Stimulated activated naive CD4-positive, alpha-beta T cell treated with Interleukin-2 at 50 U/mL for 16 hours (primary cell): ENCODE data around the gene CFAP161.
"Not testable (repeated sequence)": the region's sequence is repeated elsewhere in the genome, so short reads cannot be mapped to it uniquely, and the experiment has no call there.

Source experiments
- DNase-seq: peaks from one replicate; lab custom pipeline; 2025; lab: John Stamatoyannopoulos, UW

CFAP161 gene

DNA sequence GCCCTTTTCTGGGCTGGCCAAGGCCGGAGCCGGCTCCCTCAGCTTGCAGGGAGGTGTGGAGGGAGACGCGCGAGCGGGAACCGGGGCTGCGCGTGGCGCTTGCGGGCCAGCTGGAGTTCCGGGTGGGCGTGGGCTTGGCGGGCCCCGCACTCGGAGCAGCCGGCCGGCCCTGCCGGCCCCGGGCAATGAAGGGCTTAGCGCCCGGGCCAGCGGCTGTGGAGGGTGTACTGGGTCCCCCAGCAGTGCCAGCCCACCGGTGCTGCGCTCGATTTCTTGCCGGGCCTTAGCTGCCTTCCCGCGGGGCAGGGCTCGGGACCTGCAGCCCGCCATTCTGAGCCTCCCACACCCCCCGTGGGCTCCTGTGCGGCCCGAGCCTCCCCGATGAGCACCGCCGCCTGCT, 24.5 kb downstream of the CFAP161 start:
- not testable (repeated sequence) for DNase-seq

DNA sequence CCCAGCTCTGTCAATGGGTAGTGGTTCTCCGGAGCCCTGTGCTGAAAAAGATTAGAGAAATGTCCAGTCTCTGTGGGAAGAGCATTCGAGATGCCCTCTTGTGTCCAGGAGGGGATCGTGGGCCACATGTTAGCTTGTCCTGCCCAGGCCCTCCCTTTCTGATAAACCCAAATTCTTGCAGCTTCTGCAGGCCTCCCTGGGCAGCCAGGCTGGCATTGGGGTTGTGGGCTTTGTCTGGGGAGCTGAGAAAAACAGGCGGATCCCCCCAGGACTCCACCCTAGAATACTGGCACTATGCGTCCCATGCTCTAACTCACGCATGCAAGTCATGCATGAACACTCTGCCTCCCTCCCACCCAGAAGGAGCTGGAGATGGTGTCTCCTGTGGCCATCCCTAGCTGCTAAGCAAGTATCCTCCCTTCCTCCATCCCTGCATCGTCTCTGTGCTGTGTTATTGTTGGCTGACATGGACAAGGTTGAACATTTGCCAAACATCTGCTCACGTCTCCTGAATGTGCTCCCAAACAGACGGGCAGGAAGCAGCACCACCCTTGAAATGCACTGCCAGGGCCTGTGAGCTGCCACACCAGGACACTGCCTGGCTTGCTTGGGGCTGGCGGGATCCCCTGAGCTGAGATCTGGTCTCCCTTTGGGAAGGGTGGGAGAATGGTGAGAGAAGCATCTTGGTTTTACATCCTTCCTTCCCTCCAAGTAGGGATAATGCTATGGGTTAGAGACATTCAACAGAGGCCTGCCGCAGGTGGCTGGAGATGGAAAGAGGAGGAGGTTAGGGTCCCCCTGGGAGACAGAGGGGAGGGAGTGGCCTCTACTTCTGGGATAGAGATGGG, 26.5 kb downstream of the CFAP161 start:
- no peak for DNase-seq

- DNase-seq = no peak
These were observed 27.1 kb downstream of the CFAP161 start for GRCh38 chr15:81161160-81161673.

DNA sequence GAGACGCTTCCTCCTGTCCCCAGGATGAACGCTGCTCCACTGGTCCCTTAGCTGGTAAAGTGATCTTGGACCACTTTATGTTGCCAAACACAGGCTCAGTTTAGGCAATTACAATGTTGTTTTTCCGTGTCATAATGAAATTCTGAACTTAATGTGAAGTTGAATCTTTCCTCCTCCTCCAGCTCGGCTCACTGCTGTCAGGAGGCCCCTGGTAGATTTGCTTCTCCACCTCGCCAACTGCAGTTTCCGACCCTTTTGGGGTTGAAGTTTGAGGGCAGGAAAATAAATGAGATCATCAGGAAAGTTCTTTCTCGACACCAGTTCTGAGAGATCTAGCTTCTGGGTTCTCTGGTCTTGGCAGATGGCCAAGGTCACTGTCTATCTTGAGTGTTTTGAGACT, 27.8 kb downstream of the CFAP161 start:
- no peak for DNase-seq

DNA sequence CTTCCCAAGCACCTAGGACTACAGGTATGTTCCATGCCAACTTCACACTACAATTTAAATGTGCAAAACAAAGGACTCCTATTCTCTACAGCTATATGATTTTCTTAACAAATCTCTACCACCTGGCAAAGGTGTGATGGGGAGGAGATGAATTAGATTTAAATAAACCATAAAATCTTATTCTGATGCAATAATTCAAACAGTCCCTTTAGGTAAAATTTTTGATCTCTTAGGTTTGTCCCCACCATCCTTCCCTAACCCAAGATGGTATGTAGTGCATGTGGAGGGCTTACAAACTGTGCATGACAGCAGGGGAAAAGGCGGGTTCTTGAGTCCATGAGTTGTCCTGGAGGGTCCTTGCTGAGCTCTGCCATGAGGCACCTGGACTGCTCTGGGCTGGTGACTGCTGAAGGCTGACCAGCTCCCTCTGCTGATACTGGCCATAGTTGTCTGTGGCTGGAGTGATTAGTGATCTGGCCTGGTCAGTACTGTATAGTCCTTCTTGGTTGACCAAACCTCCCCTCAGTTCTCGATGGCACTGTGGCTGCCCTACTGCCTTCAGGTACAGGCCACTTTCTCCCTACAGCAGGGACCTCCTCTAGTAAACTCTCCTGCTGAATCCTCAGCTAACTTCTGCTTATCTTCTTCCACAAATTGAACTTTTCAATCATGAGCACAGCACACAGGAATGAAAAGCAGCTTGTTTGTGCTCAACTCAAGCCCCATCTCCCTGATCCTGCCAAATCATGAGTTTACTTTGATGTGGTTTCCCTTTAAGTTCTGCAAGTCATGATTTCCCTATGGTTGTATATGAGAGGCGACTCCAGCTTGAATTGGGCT, 30.1 kb downstream of the CFAP161 start:
- no peak for DNase-seq

DNA sequence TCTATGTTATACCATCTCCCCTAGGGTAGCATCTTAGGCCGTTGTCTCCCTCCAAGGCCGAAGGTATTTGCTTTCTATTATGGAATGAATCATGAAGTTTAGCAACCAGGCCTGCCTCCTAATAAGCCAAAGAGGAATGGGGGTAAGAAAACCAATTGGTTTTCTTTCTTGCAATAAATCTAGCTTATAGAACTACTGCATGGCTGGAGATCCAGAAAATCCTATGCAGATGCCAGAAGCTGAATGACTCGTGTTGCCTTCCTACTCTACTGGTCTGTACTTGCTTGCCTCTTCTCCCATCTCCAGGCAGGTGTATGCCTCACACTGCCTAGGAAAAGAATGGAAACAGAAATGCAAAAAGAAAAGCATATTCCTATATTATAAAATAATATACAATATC, 31.5 kb downstream of the CFAP161 start:
- DNase-seq = no peak

DNA sequence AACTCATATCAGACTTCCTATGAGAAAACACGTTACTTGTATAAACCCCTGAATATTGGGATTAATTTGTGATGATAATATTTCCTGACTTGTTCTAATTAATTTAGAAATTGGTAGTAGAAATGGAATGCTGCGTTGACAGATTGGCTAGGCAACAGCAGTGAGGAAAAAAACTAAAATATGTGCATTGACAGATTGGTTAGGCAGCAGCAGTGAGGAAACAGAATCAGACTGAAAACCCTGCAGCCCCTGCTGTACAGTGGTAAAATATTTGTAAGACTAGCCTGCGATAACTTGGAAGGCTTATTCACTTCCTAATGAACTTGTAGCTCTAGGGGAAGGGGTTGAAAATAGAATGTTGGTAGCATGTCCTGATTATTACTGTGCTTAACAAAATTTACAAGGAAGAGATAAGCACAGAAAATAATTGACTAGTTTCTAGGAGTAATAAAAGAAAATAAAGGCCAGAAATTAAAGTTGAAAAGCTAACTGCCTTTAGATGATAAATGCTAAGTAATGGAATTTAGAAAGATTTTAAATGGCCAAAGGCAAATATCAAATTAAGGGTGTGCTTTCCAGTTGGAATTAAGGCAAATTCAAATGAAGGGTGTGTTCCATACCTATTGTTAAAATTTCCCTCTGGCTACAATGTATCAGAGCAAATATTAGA, 32.7 kb downstream of the CFAP161 start:
- DNase-seq = no peak

- no peak for DNase-seq
These were observed 34.1 kb downstream of the CFAP161 start for GRCh38 chr15:81168131-81168526.

DNA sequence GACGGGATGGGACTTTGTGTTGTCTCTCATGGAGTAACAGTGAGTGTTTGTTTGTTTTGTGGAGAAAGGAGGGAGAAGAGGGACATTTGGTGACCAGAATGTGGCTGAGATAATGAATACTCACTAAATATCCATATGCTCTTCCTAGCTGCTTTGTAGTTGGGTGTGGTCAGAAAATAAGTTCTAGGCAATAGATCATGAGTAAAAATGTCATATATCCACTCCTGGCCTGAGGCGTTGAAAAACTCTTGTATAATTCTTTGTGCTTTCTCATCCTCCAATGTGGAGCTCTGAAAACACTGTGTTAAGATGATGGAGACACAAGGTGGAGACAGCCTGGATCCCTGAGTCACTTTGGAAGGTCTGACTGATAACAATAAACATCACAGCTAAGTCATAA, 34.6 kb downstream of the CFAP161 start:
- no peak for DNase-seq

- DNase-seq = no peak
These were observed 36.4 kb downstream of the CFAP161 start for GRCh38 chr15:81170511-81170910.

- DNase-seq = no peak
These were observed 37.2 kb downstream of the CFAP161 start for GRCh38 chr15:81171286-81171685.

DNA sequence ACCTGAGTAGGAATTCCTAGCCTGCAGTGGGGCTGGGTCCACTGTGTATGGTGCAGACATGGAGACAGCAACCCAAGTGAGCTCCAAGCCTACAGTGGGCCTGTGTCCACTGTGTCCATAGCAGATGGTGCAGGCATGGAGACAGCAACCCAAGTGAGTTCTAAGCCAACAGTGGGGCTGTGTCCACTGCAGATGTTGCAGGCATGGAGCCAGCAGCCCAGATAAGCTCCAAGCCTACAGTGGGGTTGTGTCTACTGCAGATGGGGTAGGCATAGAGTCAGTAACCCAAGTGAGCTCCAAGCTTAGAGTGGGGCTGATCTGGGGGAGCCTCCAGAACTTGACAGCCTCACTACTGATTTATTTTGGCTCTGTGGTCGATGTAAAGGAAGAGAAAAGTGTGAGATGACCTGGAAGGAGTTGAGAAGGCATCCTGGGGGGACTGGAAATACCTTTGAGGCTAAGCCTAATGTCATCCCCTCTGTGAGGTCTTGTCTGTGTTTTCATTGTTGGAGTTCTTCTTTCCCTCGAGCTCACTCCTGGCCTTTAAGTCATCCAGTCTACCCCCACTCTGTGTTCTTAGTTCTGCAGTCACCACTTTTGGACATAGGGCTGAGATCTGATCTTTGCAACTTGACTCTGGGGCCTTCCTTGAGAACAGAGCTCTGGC, 40.2 kb downstream of the CFAP161 start:
- no peak for DNase-seq

DNA sequence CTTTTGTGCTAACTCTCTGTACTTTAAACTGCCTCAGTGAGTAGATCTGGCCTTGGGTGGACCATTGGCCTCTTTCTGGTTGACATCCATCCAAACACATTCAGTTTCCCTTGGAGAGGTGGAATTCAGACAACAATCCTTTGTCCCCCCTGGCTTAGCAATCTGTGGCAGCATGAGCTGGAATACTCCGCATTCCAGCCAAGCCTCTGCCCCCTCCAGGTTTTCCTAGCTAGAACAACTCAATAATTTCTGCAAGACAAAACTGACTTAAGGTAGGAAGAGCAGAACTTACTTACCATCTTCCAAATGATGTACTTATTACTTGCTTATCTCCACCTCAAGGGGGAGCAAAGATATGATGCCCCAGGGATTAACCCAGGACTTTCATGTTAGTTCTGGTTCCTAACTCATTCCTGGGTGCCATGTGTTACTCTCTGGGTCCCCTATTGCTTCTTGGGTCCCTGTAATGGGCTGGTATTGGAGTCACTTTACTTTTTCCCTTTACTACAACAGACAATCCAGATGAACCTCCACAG, 40.8 kb downstream of the CFAP161 start:
- DNase-seq = no peak

- no peak for DNase-seq
These were observed 41.4 kb downstream of the CFAP161 start for GRCh38 chr15:81175496-81175895.

DNA sequence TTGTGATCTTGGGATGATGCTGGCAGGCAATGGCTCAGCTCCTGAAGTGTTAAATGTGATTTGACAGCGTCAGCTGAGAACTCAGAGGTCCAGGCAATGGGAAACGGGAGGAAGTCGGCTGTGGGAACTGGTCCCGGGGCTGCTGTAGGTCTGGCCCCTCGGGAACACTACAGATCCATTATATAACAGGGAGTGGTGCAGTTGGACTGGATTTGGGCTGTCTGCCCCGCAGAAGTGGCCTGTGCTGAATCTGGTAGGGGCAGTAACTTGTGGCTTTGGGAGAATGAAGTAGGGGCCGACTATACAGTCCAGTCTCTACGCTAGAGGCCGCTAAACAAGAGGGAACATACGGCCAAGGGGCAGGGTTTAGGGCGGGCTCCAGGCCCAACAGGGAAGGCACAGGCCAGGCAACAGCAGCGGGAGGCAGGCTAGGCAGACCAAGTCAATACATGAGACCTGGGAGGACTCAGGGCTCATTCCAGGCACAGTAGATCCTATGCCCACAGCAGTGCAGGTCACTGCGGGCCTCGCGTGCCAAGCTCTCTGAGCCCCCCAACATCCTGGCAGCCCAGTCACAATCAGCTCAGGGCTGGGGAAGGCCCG, 42.3 kb downstream of the CFAP161 start:
- no peak for DNase-seq

DNA sequence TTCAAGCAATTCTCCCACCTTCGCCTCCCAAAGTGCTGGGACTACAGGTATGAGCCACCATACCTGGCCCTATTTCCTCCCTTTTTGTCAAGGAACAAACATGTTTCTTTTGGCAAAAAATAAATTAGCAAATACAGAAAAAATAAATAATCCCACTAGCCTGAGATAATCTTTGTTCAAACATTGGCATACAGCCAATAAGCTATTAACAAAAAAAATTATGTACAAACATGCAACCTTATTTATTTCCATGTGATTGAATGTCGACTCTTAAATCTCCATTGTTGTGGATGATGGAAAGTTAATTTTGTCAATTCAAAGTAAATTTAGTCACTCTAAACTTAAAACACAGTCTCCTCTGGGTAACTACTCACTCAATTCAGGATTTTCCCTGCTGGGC, 44.3 kb downstream of the CFAP161 start:
- no peak for DNase-seq

GRCh38 chr15:81181220-81181619, 47.1 kb downstream of the CFAP161 start:
- DNase-seq = no peak

- no peak for DNase-seq
These were observed 48.1 kb downstream of the CFAP161 start for GRCh38 chr15:81182031-81182755.

GRCh38 chr15:81182756-81183438, 48.8 kb downstream of the CFAP161 start:
- no peak for DNase-seq

DNA sequence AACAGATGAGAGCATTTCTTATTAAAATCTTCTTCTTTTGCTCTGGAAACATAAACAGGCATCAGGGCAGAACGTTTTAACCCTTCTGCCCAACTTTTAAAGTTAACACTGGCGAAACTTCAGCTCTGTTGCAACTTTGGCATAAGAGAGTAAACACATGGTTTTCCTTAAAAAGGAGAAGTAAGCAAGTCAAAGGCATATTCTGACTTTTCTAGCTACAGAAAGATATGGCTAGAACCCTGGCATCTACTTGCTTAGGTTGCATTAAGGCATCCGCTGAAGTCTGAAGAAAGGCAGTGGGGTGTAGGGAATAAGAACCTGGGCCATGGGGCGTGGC, 49.3 kb downstream of the CFAP161 start:
- no peak for DNase-seq
